B cell (primary cell): Measurements from ENCODE around the gene SATB1. TPM values are rescaled to one million over a fixed set of nuclear protein-coding genes. Genes with fewer than 3 reads are reported as not detected.

Experiments used
- ATAC-seq: fragments of 200-7000 bp; cut with Tn5 transposase; one replicate; pipeline ENCODE4 v1.10.0; 2021; ENCODE audit warnings: low read depth, mild to moderate bottlenecking, moderate number of reproducible peaks, moderate library complexity
- CTCF ChIA-PET: fragments of 350-600 bp; sonication (Branson Sonifier 250); formaldehyde crosslinking; loops from one replicate; lab custom pipeline; 2021; ENCODE audit warnings: antibody characterized with exemption, inconsistent platforms; lab: Charles Lee
- POLR2A ChIA-PET: fragments of 350-600 bp; sonication (Branson Sonifier 250); formaldehyde crosslinking; loops from one replicate; lab custom pipeline; 2021; ENCODE audit warnings: antibody characterized with exemption; lab: Charles Lee
- DNase-seq: peaks from one replicate; pipeline ENCODE4 v3.0.0; 2013
- H2AFZ ChIP-seq: 2 replicates; pipeline ENCODE4 v1.6.1; 2012; ENCODE audit warnings: mild to moderate bottlenecking, low read depth, low read length; ENCODE audit not compliant: insufficient read depth, poor library complexity, severe bottlenecking
- H3K27ac ChIP-seq, 2 donors: 1 replicate in 1 of 2; 2 replicates in 1 of 2; pipeline ENCODE4 v1.5.1; 2012 to 2013; ENCODE audit warnings: low read length in 2 of 2, mild to moderate bottlenecking in 2 of 2, moderate library complexity in 1 of 2
- H3K27me3 ChIP-seq, 4 experiments: fragments of 200-600 bp in 1 of 4; sonication (generic) in 1 of 4; replicated peaks in 1 of 4; 1 replicate in 2 of 4; 2 replicates in 2 of 4; pipeline versions ENCODE4 v1.6.1 to v1.7.0; 2013 to 2016; ENCODE audit warnings: low read length in 3 of 4, mild to moderate bottlenecking in 2 of 4, mixed read lengths in 1 of 4, moderate library complexity in 1 of 4; ENCODE audit not compliant: insufficient read depth in 4 of 4, control insufficient read depth in 3 of 4; ENCODE audit errors: control extremely low read depth in 1 of 4
- H3K36me3 ChIP-seq, 2 experiments: replicated peaks in 1 of 2; 1 replicate in 1 of 2; 2 replicates in 1 of 2; pipeline versions ENCODE4 v1.6.1 to v1.7.1; 2013; ENCODE audit warnings: low read length in 1 of 2; ENCODE audit not compliant: insufficient read depth in 2 of 2, control insufficient read depth in 1 of 2; ENCODE audit errors: control extremely low read depth in 1 of 2, extremely low read depth in 1 of 2
- H3K4me1 ChIP-seq, 2 donors: fragments of 200-600 bp in 1 of 2; sonication (generic) in 1 of 2; 1 replicate in 1 of 2; 2 replicates in 1 of 2; pipeline versions ENCODE4 v1.5.1 to v1.6.1; 2013 to 2017; ENCODE audit warnings: low read length in 2 of 2; ENCODE audit not compliant: control insufficient read depth in 2 of 2, insufficient read depth in 2 of 2
- H3K4me2 ChIP-seq: replicated peaks from 2 replicates; pipeline ENCODE3; 2012; ENCODE audit warnings: mild to moderate bottlenecking, low read depth, low read length; ENCODE audit not compliant: poor library complexity, severe bottlenecking
- H3K4me3 ChIP-seq, 5 experiments: fragments of 200-600 bp in 1 of 5; sonication (generic) in 1 of 5; 1 replicate in 3 of 5; 2 replicates in 2 of 5; pipeline versions ENCODE4 v1.5.1 to v1.7.0; 2011 to 2016; ENCODE audit warnings: low read length in 4 of 5, mild to moderate bottlenecking in 4 of 5, low read depth in 2 of 5, control low read depth in 1 of 5, moderate library complexity in 1 of 5; ENCODE audit not compliant: insufficient read depth in 1 of 5; ENCODE audit errors: control extremely low read depth in 1 of 5, extremely low read depth in 1 of 5
- H3K79me2 ChIP-seq: fragments of 200-600 bp; sonication (generic); one replicate; pipeline ENCODE4 v1.6.0; 2016; ENCODE audit warnings: low read length; ENCODE audit not compliant: control insufficient read depth, insufficient read depth
- H3K9ac ChIP-seq: fragments of 200-600 bp; sonication (generic); 2 replicates; pipeline ENCODE4 v1.6.1; 2017; ENCODE audit warnings: mild to moderate bottlenecking, low read length, moderate library complexity
- H3K9me3 ChIP-seq, 3 donors: one replicate each; pipeline versions ENCODE4 v1.6.1 to v1.7.1; 2013; ENCODE audit warnings: low read length in 2 of 3; ENCODE audit not compliant: control insufficient read depth in 2 of 3, insufficient read depth in 1 of 3; ENCODE audit errors: control extremely low read depth in 1 of 3
- H4K20me1 ChIP-seq: 2 replicates; pipeline ENCODE4 v1.6.0; 2012; ENCODE audit warnings: mild to moderate bottlenecking, low read length; ENCODE audit not compliant: insufficient read depth, control insufficient read depth, poor library complexity, severe bottlenecking
- H3K27ac Mint-ChIP-seq: one replicate; pipeline ENCODE4 v1.8.0; 2021; ENCODE audit warnings: mixed read lengths
- H3K27me3 Mint-ChIP-seq: one replicate; pipeline ENCODE4 v1.8.0; 2021; ENCODE audit warnings: mixed read lengths
- H3K4me1 Mint-ChIP-seq: one replicate; pipeline ENCODE4 v1.8.0; 2021; ENCODE audit warnings: mixed read lengths
- H3K4me3 Mint-ChIP-seq: one replicate; pipeline ENCODE4 v1.8.0; 2021; ENCODE audit warnings: mixed read lengths
- H3K9me3 Mint-ChIP-seq: one replicate; pipeline ENCODE4 v1.8.0; 2022; ENCODE audit warnings: mixed read lengths; ENCODE audit not compliant: insufficient read depth
- CTCF ChIP-seq: fragments of 200-600 bp; IDR thresholded peaks from one replicate; pipeline ENCODE4 v1.8.0; 2022; ENCODE audit warnings: antibody characterized with exemption, mild to moderate bottlenecking
- EZH2 ChIP-seq: IDR thresholded peaks from 2 replicates; pipeline ENCODE4 v1.6.1; 2012; ENCODE audit warnings: borderline replicate concordance, low read depth, mild to moderate bottlenecking, moderate library complexity, low read length; ENCODE audit not compliant: insufficient read depth, poor library complexity, severe bottlenecking
- WGBS: methylation state at CpG from one replicate; pipeline ENCODE4 v1.1.5; 2013; ENCODE audit warnings: missing lambda C conversion rate; ENCODE audit not compliant: insufficient coverage; 5-methylcytosine and 5-hydroxymethylcytosine counted together
- intact Hi-C: fragments of 100-400 bp; cut with micrococcal nuclease; formaldehyde crosslinking; loops from one replicate; pipeline ENCODE4 v1.10.0; 2022
- polyA plus RNA-seq: library from polyadenylated mRNA; depleted of rRNA; stranded (reverse); fragments of >200 nt; gene quantifications from 2 replicates; pipeline ENCODE4 v1.2.3, GENCODE V29; 2012
- total RNA-seq, 2 donors: library from RNA; stranded (reverse); fragments of 120-200 nt in 1 of 2; gene quantifications; 1 replicate in 1 of 2; 2 replicates in 1 of 2; pipeline versions ENCODE4 v1.2.3 to v1.2.4, GENCODE V29; 2013 to 2022

Gene SATB1
- total and polyA plus RNA-seq, 2 donors (not counting 1 experiment from before 2014, with no cell fraction given) = 42.3 to 66.5 TPM

DNA sequence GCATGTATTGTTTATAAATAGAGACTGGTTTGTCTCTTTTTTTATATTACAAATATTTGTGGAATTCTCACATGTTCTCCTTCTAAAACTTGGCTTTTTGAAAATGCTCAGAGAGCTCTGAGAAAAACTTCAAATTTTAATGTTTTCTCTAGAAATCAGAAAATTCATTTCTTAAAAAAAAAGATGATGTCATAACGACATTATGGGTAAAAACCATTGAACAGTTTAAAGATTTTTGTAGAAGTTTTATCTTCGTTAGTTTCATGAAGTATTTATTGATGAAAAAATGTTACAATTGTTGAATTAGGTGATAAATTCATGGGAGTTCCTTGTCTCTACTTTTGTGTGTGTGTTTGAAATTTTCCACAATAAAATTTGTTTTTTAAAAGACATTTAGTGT is 81.3 kb downstream of the SATB1 start:
- no peak for ATAC-seq
- H3K27me3 Mint-ChIP-seq = peaks cover 9% of the 10 kb centered on the region
- TF ChIP-seq CTCF (no peak), EZH2 (no peak)
- Histone ChIP-seq H3K27me3 (no peaks in the 10 kb centered on the region), H3K79me2 (no peaks in the 10 kb centered on the region), H3K4me1 (no peaks in the 10 kb centered on the region), H3K9me3 (no peaks in the 10 kb centered on the region), H3K36me3 (peaks cover 0 to 2% of the 10 kb centered on the region in 2 experiments), H2AFZ (no peak overlapping the region), H4K20me1 (no peaks in the 10 kb centered on the region), H3K9ac (no peak overlapping the region), H3K4me2 (no peak overlapping the region), H3K27ac (no peak overlapping the region), H3K4me3 (no peak overlapping the region)
- H3K4me1 Mint-ChIP-seq = no peaks in the 10 kb centered on the region
- POLR2A ChIA-PET = no interaction called here
- H3K27ac Mint-ChIP-seq = no peak overlapping the region
- no CpG with 5 or more reads among the region's 2 CpGs for WGBS
- DNase-seq = no peak
- intact Hi-C loops = no loop called here
- no peaks in the 10 kb centered on the region for H3K9me3 Mint-ChIP-seq
- no peak overlapping the region for H3K4me3 Mint-ChIP-seq
- CTCF ChIA-PET = no interaction called here

- 100% methylated on average over 1 of the region's 11 CpGs for WGBS
- H3K27ac Mint-ChIP-seq = no peak overlapping the region
- no peaks in the 10 kb centered on the region for H3K79me2 ChIP-seq
- TF ChIP-seq EZH2 (no peak), CTCF (no peak)
- DNase-seq = no peak
- POLR2A ChIA-PET = no interaction called here
- H2AFZ ChIP-seq = no peak overlapping the region
- peaks cover 2% of the 10 kb centered on the region for H3K4me1 Mint-ChIP-seq
- H3K27me3 ChIP-seq = no peaks in the 10 kb centered on the region
- no peaks in the 10 kb centered on the region for H4K20me1 ChIP-seq
- CTCF ChIA-PET = no interaction called here
- H3K9me3 ChIP-seq = no peaks in the 10 kb centered on the region
- no peaks in the 10 kb centered on the region for H3K4me1 ChIP-seq
- H3K4me3 Mint-ChIP-seq = no peak overlapping the region
- H3K9me3 Mint-ChIP-seq = no peaks in the 10 kb centered on the region
- intact Hi-C loops = no loop called here
- no peak overlapping the region for H3K4me3 ChIP-seq
- H3K27me3 Mint-ChIP-seq = peaks cover 9% of the 10 kb centered on the region
- no peak overlapping the region for H3K27ac ChIP-seq
- ATAC-seq = no peak
- H3K9ac ChIP-seq = no peak overlapping the region
- H3K36me3 ChIP-seq = no peaks in the 10 kb centered on the region
- no peak overlapping the region for H3K4me2 ChIP-seq
Measured at GRCh38 chr3:18338827-18339514, 86.2 kb downstream of the SATB1 start.
